Right lobe of liver (tissue), 6 donors: Measurements from ENCODE around the gene GPRC6A. TPM values are rescaled to one million over a fixed set of nuclear protein-coding genes. Genes with fewer than 3 reads are reported as not detected.
"Not testable (repeated sequence)": the region's sequence is repeated elsewhere in the genome, so short reads cannot be mapped to it uniquely, and the experiment has no call there.

Experiments used
- ATAC-seq, 4 donors: fragments of 200-7000 bp; cut with Tn5 transposase; one replicate each; pipeline ENCODE4 v1.9.1; 2020; ENCODE audit warnings: mild to moderate bottlenecking in 4 of 4, moderate library complexity in 4 of 4
- DNase-seq, 3 donors: peaks; one replicate each; pipeline ENCODE4 v3.0.0-alpha.2; 2020
- H3K27ac ChIP-seq, 3 donors: fragments of 200-600 bp; one replicate each; pipeline ENCODE4 v1.8.0; 2022
- H3K27me3 ChIP-seq, 2 donors: fragments of 200-600 bp; one replicate each; pipeline ENCODE4 v1.8.0; 2022
- H3K36me3 ChIP-seq, 4 donors: fragments of 200-600 bp; sonication (generic) in 1 of 4; one replicate each; pipeline versions ENCODE4 v1.5.1 to v1.8.0; 2017 to 2022; ENCODE audit warnings: control low read depth in 1 of 4
- H3K4me1 ChIP-seq, 4 donors: fragments of 200-600 bp; sonication (generic) in 1 of 4; one replicate each; pipeline versions ENCODE4 v1.5.1 to v1.8.0; 2017 to 2022; ENCODE audit warnings: control low read depth in 1 of 4
- H3K4me3 ChIP-seq, 3 donors: fragments of 200-600 bp; one replicate each; pipeline ENCODE4 v1.8.0; 2022
- H3K9me3 ChIP-seq, 4 donors: fragments of 200-600 bp; sonication (generic) in 1 of 4; one replicate each; pipeline versions ENCODE4 v1.5.1 to v1.8.0; 2017 to 2022; ENCODE audit warnings: control low read depth in 1 of 4
- CTCF ChIP-seq, 4 donors: fragments of 200-600 bp in 3 of 4; fragments of 450-650 bp in 1 of 4; IDR thresholded peaks; one replicate each; pipeline versions ENCODE4 v1.5.1 to v1.8.0; 2016 to 2022; ENCODE audit warnings: antibody characterized with exemption in 4 of 4, mild to moderate bottlenecking in 2 of 4
- POLR2A ChIP-seq: fragments of 450-650 bp; IDR thresholded peaks from one replicate; pipeline ENCODE4 v1.6.1; 2017; ENCODE audit warnings: antibody characterized with exemption, mild to moderate bottlenecking
- WGBS: methylation state at CpG from one replicate; pipeline ENCODE4 v1.1.6; 2018; ENCODE audit warnings: low coverage, low lambda C conversion rate; ENCODE audit not compliant: insufficient coverage; ENCODE audit errors: missing lambda C conversion rate; 5-methylcytosine and 5-hydroxymethylcytosine counted together
- intact Hi-C, 2 donors: fragments of 100-400 bp; cut with DNase I; formaldehyde crosslinking; loops; one replicate each; pipeline versions ENCODE4 v1.11.2 to v1.14.1; 2022
- total RNA-seq, 6 experiments: library from RNA; depleted of rRNA in 2 of 6; stranded (reverse); fragments of >200 nt in 2 of 6; fragmentation: NEBNext Ultra II Directional in 3 of 6; extraction: Animal tissue kit (Norgen Biotek cat#: 25700) in 3 of 6; gene quantifications; one replicate each; pipeline versions ENCODE4 v1.1.0 to v1.2.4, GENCODE V29; 2016 to 2023
- donor health status: DM: no; HTN: yes; CAD: no.
- donor health status: DM: no; HTN: no; CAD: no.
- donor health status: DM: no; HTN: no; CAD: no.
- donor health status: DM: no; HTN: yes; CAD: no.
- donor health status: DM: no; HTN: yes; CAD: no.

Gene GPRC6A
- total RNA-seq, 6 experiments from 2014 or later = not detected

GRCh38 chr6:116842459-116842858 is 13.6 kb upstream of the GPRC6A start:
- H3K27ac ChIP-seq = no peak overlapping the region
- intact Hi-C loops = no loop called here
- H3K4me3 ChIP-seq = no peak overlapping the region
- WGBS = 29% methylated on average over 1 of the region's 1 CpG
- H3K9me3 ChIP-seq = no peaks in the 10 kb centered on the region
- H3K4me1 ChIP-seq = no peaks in the 10 kb centered on the region
- H3K36me3 ChIP-seq = no peaks in the 10 kb centered on the region
- DNase-seq (no peak), ATAC-seq (no peak)
- TF ChIP-seq POLR2A = no peak
- TF ChIP-seq CTCF (IDR thresholded peaks at IDR 0.05) = no peak
- no peaks in the 10 kb centered on the region for H3K27me3 ChIP-seq

DNA sequence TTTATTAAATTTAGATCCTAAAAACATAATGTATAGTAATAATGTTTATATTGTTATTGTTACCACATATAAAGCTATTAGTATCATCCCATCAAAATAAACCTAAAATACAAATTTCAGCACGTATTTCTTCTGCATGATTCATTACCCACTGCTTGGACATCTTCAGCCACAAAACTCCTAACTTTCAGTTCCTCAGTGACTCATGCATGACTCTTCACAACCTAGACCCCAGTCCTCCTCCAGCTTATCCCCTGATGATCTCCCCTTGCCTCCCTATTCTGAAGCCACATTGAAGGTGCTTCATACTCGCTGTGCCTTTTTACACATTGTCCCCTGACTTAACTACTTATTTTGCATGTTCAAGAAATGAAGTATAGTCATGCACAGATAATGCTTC is 11.2 kb upstream of the GPRC6A start:
- no peak overlapping the region for H3K4me3 ChIP-seq
- WGBS = 32% methylated on average over 2 of the region's 2 CpGs

DNA sequence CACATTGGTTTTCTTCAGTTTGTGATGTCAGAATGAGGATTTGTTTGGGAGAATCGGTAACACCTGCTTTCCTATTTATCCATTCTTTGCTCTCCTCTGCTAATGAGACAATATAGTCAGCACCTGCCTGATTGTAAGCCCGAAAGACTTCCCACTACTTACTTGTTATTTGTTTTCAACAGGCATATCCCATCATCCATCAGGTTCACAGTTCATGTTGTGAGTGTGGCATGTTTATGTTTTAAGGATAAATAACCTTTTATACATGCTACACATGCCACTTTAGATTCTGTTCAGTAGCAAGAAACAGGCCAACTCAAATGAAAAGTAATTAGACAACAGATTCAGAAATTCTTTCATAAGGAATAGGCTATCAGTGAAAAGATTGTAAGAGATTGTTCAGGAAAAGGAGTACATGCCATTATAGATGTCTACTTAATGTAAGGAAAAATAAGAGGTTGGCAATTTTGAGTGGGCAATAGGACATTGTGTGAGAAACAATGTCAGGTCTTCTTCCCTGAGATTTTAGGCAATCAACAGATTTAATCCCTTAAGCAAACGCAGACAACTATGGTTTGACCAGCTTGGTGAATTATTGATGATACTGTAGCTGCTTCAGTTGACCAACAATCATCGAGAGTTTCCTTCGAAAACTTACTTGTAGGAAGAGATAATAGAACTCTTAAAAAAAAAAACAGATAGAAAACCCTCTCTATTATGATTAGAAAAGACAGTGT is 7.9 kb upstream of the GPRC6A start:
- Histone ChIP-seq H3K4me1 (no peaks in the 10 kb centered on the region), H3K36me3 (no peaks in the 10 kb centered on the region), H3K27me3 (no peaks in the 10 kb centered on the region), H3K4me3 (no peak overlapping the region), H3K27ac (no peak overlapping the region), H3K9me3 (no peaks in the 10 kb centered on the region)
- TF ChIP-seq CTCF (IDR thresholded peaks at IDR 0.05) (no peak), POLR2A (no peak)
- intact Hi-C loops = no loop called here
- no peak for ATAC-seq
- WGBS = 47% methylated on average over 5 of the region's 5 CpGs
- no peak for DNase-seq

More for the DNA sequence above, 11.2 kb upstream of the GPRC6A start:
- Histone ChIP-seq H3K27ac (no peak overlapping the region), H3K27me3 (no peaks in the 10 kb centered on the region), H3K36me3 (no peaks in the 10 kb centered on the region), H3K9me3 (no peaks in the 10 kb centered on the region), H3K4me1 (no peaks in the 10 kb centered on the region)
- no peak for ATAC-seq
- no peak for DNase-seq
- intact Hi-C loops = no loop called here
- TF ChIP-seq CTCF (IDR thresholded peaks at IDR 0.05) (no peak), POLR2A (no peak)

GRCh38 chr6:116834526-116834925 is 5.6 kb upstream of the GPRC6A start:
- ATAC-seq, intact Hi-C loops, H3K27me3 ChIP-seq, H3K4me1 ChIP-seq, H3K9me3 ChIP-seq, DNase-seq, H3K4me3 ChIP-seq, H3K27ac ChIP-seq, H3K36me3 ChIP-seq: not testable (repeated sequence)
- WGBS = 93% methylated on average over 2 of the region's 2 CpGs

GRCh38 chr6:116827561-116828240 is 1.2 kb downstream of the GPRC6A start:
- H3K27ac ChIP-seq = no peak overlapping the region
- 29% methylated on average over 2 of the region's 2 CpGs for WGBS

DNA sequence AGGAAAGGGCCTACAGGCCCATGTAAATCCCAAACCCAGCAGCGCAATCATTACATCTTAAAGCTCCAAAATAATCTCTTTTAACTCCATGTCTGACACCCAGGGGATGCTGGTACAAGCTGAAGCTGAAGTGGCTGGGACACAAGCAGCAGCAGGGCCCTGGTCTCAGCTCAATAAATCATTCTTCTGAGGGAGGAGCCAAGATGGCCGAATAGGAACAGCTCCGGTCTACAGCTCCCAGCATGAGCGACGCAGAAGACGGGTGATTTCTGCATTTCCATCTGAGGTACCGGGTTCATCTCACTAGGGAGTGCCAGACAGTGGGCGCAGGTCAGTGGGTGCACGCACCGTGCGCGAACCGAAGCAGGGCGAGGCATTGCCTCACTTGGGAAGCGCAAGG is 12.5 kb downstream of the GPRC6A start:
- intact Hi-C loops, H3K27ac ChIP-seq, H3K4me1 ChIP-seq, H3K4me3 ChIP-seq, H3K27me3 ChIP-seq, H3K36me3 ChIP-seq, H3K9me3 ChIP-seq, DNase-seq, ATAC-seq: not testable (repeated sequence)
- WGBS = 90% methylated on average over 2 of the region's 15 CpGs

More at GRCh38 chr6:116827561-116828240, 1.2 kb downstream of the GPRC6A start:
- ATAC-seq (no peak), DNase-seq (no peak)
- H3K4me3 ChIP-seq = no peak overlapping the region
- no peaks in the 10 kb centered on the region for H3K36me3 ChIP-seq
- intact Hi-C loops = no loop called here
- TF ChIP-seq CTCF (IDR thresholded peaks at IDR 0.05) = no peak
- H3K4me1 ChIP-seq = no peaks in the 10 kb centered on the region
- no peaks in the 10 kb centered on the region for H3K9me3 ChIP-seq
- no peaks in the 10 kb centered on the region for H3K27me3 ChIP-seq
